Naive thymus-derived CD4-positive, alpha-beta T cell (primary cell): ENCODE measurements around the gene UGT1A10. TPM values are rescaled to one million over a fixed set of nuclear protein-coding genes. Genes with fewer than 3 reads are reported as not detected.

Experiments
- ATAC-seq: fragments of 150-1000 bp; cut with Tn5 transposase; 2 replicates; pipeline ENCODE4 v1.10.0; 2021; ENCODE audit warnings: mild to moderate bottlenecking, moderate library complexity
- CTCF ChIA-PET: fragments of 350-600 bp; sonication (Branson Sonifier 250); formaldehyde crosslinking; loops from one replicate; lab custom pipeline; 2021; ENCODE audit warnings: antibody characterized with exemption; lab: Charles Lee
- POLR2A ChIA-PET: fragments of 350-600 bp; sonication (Branson Sonifier 250); formaldehyde crosslinking; loops from one replicate; lab custom pipeline; 2021; ENCODE audit warnings: antibody characterized with exemption, inconsistent platforms; lab: Charles Lee
- DNase-seq, 9 donors: peaks; one replicate each; pipeline versions ENCODE4 v3.0.0 to v3.0.0-alpha.2; 2020 to 2022; ENCODE audit warnings: mixed read lengths in 1 of 9
- H3K27ac ChIP-seq: one replicate; pipeline ENCODE4 v1.7.0; 2013; ENCODE audit warnings: mild to moderate bottlenecking, low read depth, low read length, moderate library complexity
- H3K27me3 ChIP-seq, 2 donors: one replicate each; pipeline ENCODE4 v1.7.0; 2013; ENCODE audit warnings: low read length in 2 of 2, mild to moderate bottlenecking in 2 of 2, moderate library complexity in 2 of 2; ENCODE audit not compliant: control insufficient read depth in 2 of 2, insufficient read depth in 2 of 2
- H3K36me3 ChIP-seq, 3 experiments: 1 replicate in 2 of 3; 2 replicates in 1 of 3; pipeline ENCODE4 v1.7.0; 2013; ENCODE audit warnings: low read length in 3 of 3, mild to moderate bottlenecking in 3 of 3, moderate library complexity in 1 of 3; ENCODE audit not compliant: insufficient read depth in 3 of 3, control insufficient read depth in 2 of 3
- H3K4me1 ChIP-seq, 2 donors: one replicate each; pipeline ENCODE4 v1.7.0; 2013; ENCODE audit warnings: low read length in 2 of 2, mild to moderate bottlenecking in 2 of 2, moderate library complexity in 1 of 2; ENCODE audit not compliant: control insufficient read depth in 2 of 2, insufficient read depth in 2 of 2
- H3K4me3 ChIP-seq: 2 replicates; pipeline ENCODE4 v1.7.0; 2013; ENCODE audit warnings: mild to moderate bottlenecking, low read length
- H3K9me3 ChIP-seq, 3 experiments: 1 replicate in 2 of 3; 2 replicates in 1 of 3; pipeline ENCODE4 v1.7.0; 2013; ENCODE audit warnings: low read length in 3 of 3; ENCODE audit not compliant: control insufficient read depth in 2 of 3
- H3K27ac Mint-ChIP-seq, 9 donors: one replicate each; pipeline ENCODE4 v1.8.0; 2020 to 2022; ENCODE audit warnings: mixed read lengths in 9 of 9, mild to moderate bottlenecking in 8 of 9, moderate library complexity in 5 of 9, inconsistent platforms in 2 of 9
- H3K27me3 Mint-ChIP-seq, 5 donors: one replicate each; pipeline ENCODE4 v1.8.0; 2021 to 2022; ENCODE audit warnings: mixed read lengths in 5 of 5, mild to moderate bottlenecking in 1 of 5
- H3K36me3 Mint-ChIP-seq, 5 donors: one replicate each; pipeline ENCODE4 v1.8.0; 2020 to 2022; ENCODE audit warnings: mixed read lengths in 5 of 5, mild to moderate bottlenecking in 3 of 5, inconsistent platforms in 1 of 5
- H3K4me1 Mint-ChIP-seq, 7 donors: one replicate each; pipeline ENCODE4 v1.8.0; 2020 to 2022; ENCODE audit warnings: mixed read lengths in 7 of 7, mild to moderate bottlenecking in 3 of 7, inconsistent platforms in 1 of 7
- H3K4me3 Mint-ChIP-seq, 10 donors: one replicate each; pipeline ENCODE4 v1.8.0; 2020 to 2022; ENCODE audit warnings: mild to moderate bottlenecking in 10 of 10, mixed read lengths in 10 of 10, moderate library complexity in 6 of 10, inconsistent platforms in 2 of 10
- H3K9me3 Mint-ChIP-seq, 11 donors: one replicate each; pipeline ENCODE4 v1.8.0; 2020 to 2022; ENCODE audit warnings: mixed read lengths in 11 of 11, mild to moderate bottlenecking in 4 of 11, inconsistent platforms in 1 of 11, moderate library complexity in 1 of 11
- intact Hi-C, 2 donors: fragments of 100-400 bp; cut with micrococcal nuclease; formaldehyde crosslinking; loops; one replicate each; pipeline ENCODE4 v1.15.1; 2023
- polyA plus RNA-seq, 2 donors: library from polyadenylated mRNA; unstranded; fragments of 300-500 nt; fragmentation: Illumina TruSeq; gene quantifications; one replicate each; pipeline ENCODE4 v1.2.3, GENCODE V29; 2021
- total RNA-seq, 6 experiments: library from RNA in 5 of 6; stranded (reverse) in 5 of 6; gene quantifications; 1 replicate in 5 of 6; 2 replicates in 1 of 6; pipeline ENCODE4 v1.2.3 and lab custom pipeline; 2021 to 2026

UGT1A10 gene
- total and polyA plus RNA-seq, 7 experiments from 2014 or later, result not detected

DNA sequence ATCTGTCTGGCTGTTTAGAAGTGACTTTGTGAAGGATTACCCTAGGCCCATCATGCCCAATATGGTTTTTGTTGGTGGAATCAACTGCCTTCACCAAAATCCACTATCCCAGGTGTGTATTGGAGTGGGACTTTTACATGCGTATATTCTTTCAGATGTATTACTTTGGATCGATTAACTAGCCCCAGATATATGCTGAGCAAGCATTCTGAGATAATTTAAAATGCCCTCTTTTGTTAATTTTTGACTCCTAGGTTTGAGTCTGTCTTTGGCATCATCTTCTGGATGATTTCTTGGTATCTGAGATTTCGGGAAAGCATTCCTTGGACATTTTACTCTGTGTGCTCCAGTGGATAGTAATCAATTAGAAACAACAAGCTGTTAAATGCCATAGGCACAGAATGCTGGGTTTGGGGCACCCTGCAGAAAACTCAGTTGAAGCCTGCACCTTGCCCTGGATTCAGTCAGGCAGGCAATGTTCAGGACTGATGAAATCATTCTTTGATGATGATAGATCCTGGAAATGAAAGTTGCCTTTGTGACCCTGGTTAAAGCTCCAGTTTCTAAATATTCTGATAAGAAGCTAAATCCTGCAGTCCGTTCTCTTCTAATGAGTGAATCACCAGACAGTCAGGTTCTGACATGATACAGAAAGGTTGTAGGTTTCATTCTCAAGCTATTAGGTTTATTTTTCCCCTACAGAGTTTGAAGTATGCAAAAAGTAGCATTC is 125.0 kb downstream of the UGT1A10 start:
- ChIA-PET CTCF (interaction anchor here (0.7 kb wide), 1 partner anchor 15 kb away, joined by 4 read pairs; no protein-coding TSS in a partner anchor), POLR2A (no interaction called here)
- intact Hi-C loops, result no loop called here

DNA sequence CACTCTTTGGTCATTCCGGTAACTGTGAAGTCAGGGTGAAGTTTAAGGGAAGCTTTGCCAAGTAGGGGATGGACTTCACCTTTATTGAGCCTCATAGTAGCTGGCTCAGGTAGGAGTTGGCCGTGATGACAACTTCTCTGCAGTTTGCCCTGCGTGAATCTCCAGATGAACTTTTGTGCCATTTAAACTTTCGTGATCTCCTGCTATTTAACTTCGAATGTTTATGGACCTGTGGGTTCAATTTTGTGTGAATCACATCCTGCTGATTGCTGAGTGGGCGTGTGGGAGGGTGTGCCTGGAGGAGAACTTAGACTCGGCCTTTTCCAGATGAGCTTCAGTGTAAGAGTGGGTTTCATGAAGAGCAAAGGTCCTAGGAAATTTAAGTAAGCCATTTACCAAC is 128.0 kb downstream of the UGT1A10 start:
- peaks cover 12 to 32% (median 25%) of the 10 kb centered on the region in 5 donors for H3K27me3 Mint-ChIP-seq
- POLR2A ChIA-PET, result no interaction called here
- H3K9me3 Mint-ChIP-seq, result peaks cover 0 to 3% (median 0%) of the 10 kb centered on the region in 11 donors
- intact Hi-C loops, result no loop called here
- CTCF ChIA-PET, result no interaction called here
- Histone ChIP-seq H3K9me3 (no peaks in the 10 kb centered on the region), H3K4me3 (no peak overlapping the region), H3K4me1 (no peaks in the 10 kb centered on the region), H3K27me3 (no peaks in the 10 kb centered on the region), H3K36me3 (no peaks in the 10 kb centered on the region), H3K27ac (no peak overlapping the region)
- no peaks in the 10 kb centered on the region for H3K36me3 Mint-ChIP-seq
- H3K4me1 Mint-ChIP-seq, result no peaks in the 10 kb centered on the region
- no peak overlapping the region for H3K27ac Mint-ChIP-seq
- H3K4me3 Mint-ChIP-seq, result no peak overlapping the region
- ATAC-seq, result no peak
- no peak for DNase-seq

More for the DNA sequence above, 125.0 kb downstream of the UGT1A10 start:
- H3K4me1 Mint-ChIP-seq, result no peaks in the 10 kb centered on the region
- DNase-seq (no peak), ATAC-seq (no peak)
- H3K4me3 Mint-ChIP-seq, result no peak overlapping the region
- no peak overlapping the region for H3K27ac Mint-ChIP-seq
- Histone ChIP-seq H3K4me1 (no peaks in the 10 kb centered on the region), H3K36me3 (no peaks in the 10 kb centered on the region), H3K4me3 (no peak overlapping the region), H3K9me3 (no peaks in the 10 kb centered on the region), H3K27ac (no peak overlapping the region), H3K27me3 (no peaks in the 10 kb centered on the region)
- peaks cover 0 to 3% (median 0%) of the 10 kb centered on the region in 11 donors for H3K9me3 Mint-ChIP-seq
- H3K36me3 Mint-ChIP-seq, result no peaks in the 10 kb centered on the region
- peaks cover 9 to 20% (median 16%) of the 10 kb centered on the region in 5 donors for H3K27me3 Mint-ChIP-seq

DNA sequence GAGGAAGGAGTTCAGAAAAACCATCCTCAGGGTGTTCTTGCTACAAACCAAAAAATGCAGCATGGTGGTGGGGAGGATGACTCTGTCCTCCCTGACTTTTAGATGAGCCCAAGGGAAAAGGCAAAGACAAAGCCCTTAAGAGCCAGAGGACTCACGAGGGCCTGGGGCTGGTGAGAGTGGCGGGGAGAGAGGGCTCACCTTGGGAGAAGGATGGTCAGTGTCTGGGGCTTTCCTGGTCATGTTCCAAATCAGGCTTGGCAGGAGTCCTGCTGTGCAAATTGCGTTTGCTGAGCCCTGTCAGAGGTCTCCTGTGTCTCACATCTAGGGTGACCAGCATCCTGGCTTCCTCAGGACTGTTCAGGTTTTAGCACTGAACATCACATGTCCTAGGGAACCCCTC is 128.5 kb downstream of the UGT1A10 start:
- peaks cover 12 to 35% (median 28%) of the 10 kb centered on the region in 5 donors for H3K27me3 Mint-ChIP-seq
- H3K9me3 Mint-ChIP-seq, result peaks cover 0 to 3% (median 0%) of the 10 kb centered on the region in 11 donors
- no peaks in the 10 kb centered on the region for H3K4me1 Mint-ChIP-seq
- no peak for DNase-seq
- POLR2A ChIA-PET, result no interaction called here
- no peak for ATAC-seq
- no peaks in the 10 kb centered on the region for H3K36me3 Mint-ChIP-seq
- intact Hi-C loops, result no loop called here
- CTCF ChIA-PET, result no interaction called here
- Histone ChIP-seq H3K4me1 (no peaks in the 10 kb centered on the region), H3K36me3 (no peaks in the 10 kb centered on the region), H3K4me3 (no peak overlapping the region), H3K9me3 (no peaks in the 10 kb centered on the region), H3K27ac (no peak overlapping the region), H3K27me3 (no peaks in the 10 kb centered on the region)
- H3K4me3 Mint-ChIP-seq, result no peak overlapping the region
- H3K27ac Mint-ChIP-seq, result no peak overlapping the region

DNA sequence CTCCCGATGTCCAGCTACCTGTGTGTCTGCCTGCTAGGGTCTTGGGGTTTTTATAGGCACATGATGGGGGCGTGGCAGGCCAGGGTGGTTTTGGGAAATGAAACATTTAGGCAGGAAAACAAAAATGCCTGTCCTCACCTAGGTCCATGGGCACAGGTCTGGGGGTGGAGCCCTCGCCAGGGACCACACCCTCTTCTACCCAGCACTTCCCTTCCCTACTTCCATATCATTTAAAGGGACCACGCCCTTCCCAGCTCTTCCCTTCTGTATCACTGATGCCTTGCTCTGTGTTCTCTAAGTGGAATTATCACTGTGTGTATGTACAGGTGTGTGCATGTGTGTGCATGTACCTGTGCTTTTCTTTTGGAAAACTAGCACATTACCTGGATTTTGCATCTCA is 130.2 kb downstream of the UGT1A10 start:
- H3K9me3 ChIP-seq, result no peaks in the 10 kb centered on the region
- ChIA-PET CTCF (no interaction called here), POLR2A (no interaction called here)

DNA sequence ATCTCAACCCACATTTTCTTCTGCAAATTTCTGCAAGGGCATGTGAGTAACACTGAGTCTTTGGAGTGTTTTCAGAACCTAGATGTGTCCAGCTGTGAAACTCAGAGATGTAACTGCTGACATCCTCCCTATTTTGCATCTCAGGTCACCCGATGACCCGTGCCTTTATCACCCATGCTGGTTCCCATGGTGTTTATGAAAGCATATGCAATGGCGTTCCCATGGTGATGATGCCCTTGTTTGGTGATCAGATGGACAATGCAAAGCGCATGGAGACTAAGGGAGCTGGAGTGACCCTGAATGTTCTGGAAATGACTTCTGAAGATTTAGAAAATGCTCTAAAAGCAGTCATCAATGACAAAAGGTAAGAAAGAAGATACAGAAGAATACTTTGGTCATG is 131.8 kb downstream of the UGT1A10 start:
- DNase-seq (no peak), ATAC-seq (no peak)
- Mint-ChIP-seq H3K27me3 (peaks cover 15 to 39% (median 28%) of the 10 kb centered on the region in 5 donors), H3K27ac (no peak overlapping the region), H3K9me3 (peaks cover 0 to 3% (median 0%) of the 10 kb centered on the region in 11 donors), H3K4me1 (no peaks in the 10 kb centered on the region), H3K36me3 (no peaks in the 10 kb centered on the region), H3K4me3 (no peak overlapping the region)
- no peaks in the 10 kb centered on the region for H3K9me3 ChIP-seq
- H3K27ac ChIP-seq, result no peak overlapping the region
- H3K4me1 ChIP-seq, result no peaks in the 10 kb centered on the region
- CTCF ChIA-PET, result no interaction called here
- H3K27me3 ChIP-seq, result no peaks in the 10 kb centered on the region
- intact Hi-C loops, result no loop called here
- H3K4me3 ChIP-seq, result no peak overlapping the region
- POLR2A ChIA-PET, result no interaction called here
- H3K36me3 ChIP-seq, result no peaks in the 10 kb centered on the region

More for the DNA sequence above, 130.2 kb downstream of the UGT1A10 start:
- Mint-ChIP-seq H3K9me3 (peaks cover 0 to 3% (median 0%) of the 10 kb centered on the region in 11 donors), H3K27ac (no peak overlapping the region), H3K36me3 (no peaks in the 10 kb centered on the region), H3K27me3 (peaks cover 18 to 39% (median 28%) of the 10 kb centered on the region in 5 donors), H3K4me3 (no peak overlapping the region), H3K4me1 (no peaks in the 10 kb centered on the region)
- Histone ChIP-seq H3K36me3 (no peaks in the 10 kb centered on the region), H3K27me3 (no peaks in the 10 kb centered on the region), H3K4me3 (no peak overlapping the region), H3K4me1 (no peaks in the 10 kb centered on the region), H3K27ac (no peak overlapping the region)
- intact Hi-C loops, result no loop called here
- ATAC-seq (no peak), DNase-seq (no peak)

DNA sequence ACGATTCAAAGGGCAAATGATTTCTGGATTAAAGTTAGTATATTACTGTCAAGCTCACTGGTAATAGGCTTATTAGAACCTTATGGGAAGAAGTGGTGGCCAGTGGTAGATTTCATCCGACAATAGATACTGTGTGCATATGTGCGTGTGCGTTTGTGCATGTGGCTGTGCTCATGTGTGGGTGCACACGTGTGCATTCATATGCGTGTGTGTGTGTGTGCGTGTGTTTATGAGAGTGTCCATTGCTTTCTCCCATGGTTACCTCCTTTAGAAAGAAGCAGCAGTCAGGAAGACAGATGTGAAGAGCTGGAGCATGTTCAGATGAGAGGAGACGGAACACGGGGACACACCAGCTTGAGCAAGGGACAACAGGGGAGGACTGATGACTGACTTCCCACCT is 133.0 kb downstream of the UGT1A10 start:
- Histone ChIP-seq H3K9me3 (no peaks in the 10 kb centered on the region), H3K36me3 (no peaks in the 10 kb centered on the region), H3K27me3 (no peaks in the 10 kb centered on the region), H3K4me3 (no peak overlapping the region), H3K4me1 (no peaks in the 10 kb centered on the region), H3K27ac (no peak overlapping the region)
- DNase-seq (no peak), ATAC-seq (no peak)
- H3K4me1 Mint-ChIP-seq, result no peaks in the 10 kb centered on the region
- peaks cover 0 to 3% (median 0%) of the 10 kb centered on the region in 11 donors for H3K9me3 Mint-ChIP-seq
- H3K27ac Mint-ChIP-seq, result no peak overlapping the region
- intact Hi-C loops, result no loop called here
- H3K36me3 Mint-ChIP-seq, result no peaks in the 10 kb centered on the region
- ChIA-PET POLR2A (no interaction called here), CTCF (interaction anchor here (0.6 kb wide), 1 partner anchor 166 kb away, joined by 3 read pairs; no protein-coding TSS in a partner anchor)
- H3K4me3 Mint-ChIP-seq, result no peak overlapping the region
- H3K27me3 Mint-ChIP-seq, result peaks cover 9 to 32% (median 19%) of the 10 kb centered on the region in 5 donors

DNA sequence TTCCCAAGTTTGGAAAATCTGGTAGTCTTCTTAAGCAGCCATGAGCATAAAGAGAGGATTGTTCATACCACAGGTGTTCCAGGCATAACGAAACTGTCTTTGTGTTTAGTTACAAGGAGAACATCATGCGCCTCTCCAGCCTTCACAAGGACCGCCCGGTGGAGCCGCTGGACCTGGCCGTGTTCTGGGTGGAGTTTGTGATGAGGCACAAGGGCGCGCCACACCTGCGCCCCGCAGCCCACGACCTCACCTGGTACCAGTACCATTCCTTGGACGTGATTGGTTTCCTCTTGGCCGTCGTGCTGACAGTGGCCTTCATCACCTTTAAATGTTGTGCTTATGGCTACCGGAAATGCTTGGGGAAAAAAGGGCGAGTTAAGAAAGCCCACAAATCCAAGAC is 135.9 kb downstream of the UGT1A10 start:
- ChIA-PET POLR2A (no interaction called here), CTCF (no interaction called here)
- Histone ChIP-seq H3K9me3 (no peaks in the 10 kb centered on the region), H3K4me1 (no peaks in the 10 kb centered on the region), H3K4me3 (no peak overlapping the region), H3K27ac (no peak overlapping the region), H3K36me3 (no peaks in the 10 kb centered on the region), H3K27me3 (no peaks in the 10 kb centered on the region)
- Mint-ChIP-seq H3K9me3 (peaks cover 0 to 17% (median 9%) of the 10 kb centered on the region in 11 donors), H3K27me3 (peaks cover 9 to 21% (median 17%) of the 10 kb centered on the region in 5 donors), H3K4me3 (no peak overlapping the region), H3K27ac (no peak overlapping the region), H3K4me1 (no peaks in the 10 kb centered on the region), H3K36me3 (peaks cover 0 to 6% (median 0%) of the 10 kb centered on the region in 5 donors)
- no peak for DNase-seq
- intact Hi-C loops, result no loop called here
- ATAC-seq, result no peak
